IMR-90 (cell line): Measurements from ENCODE around the gene CHDH. TPM values are rescaled to one million over a fixed set of nuclear protein-coding genes. Genes with fewer than 3 reads are reported as not detected.

Experiments
- ATAC-seq: fragments of 200-7000 bp; cut with Tn5 transposase; 2 replicates; pipeline ENCODE4 v1.9.1; 2020; ENCODE audit warnings: low read depth, mild to moderate bottlenecking, moderate library complexity
- BruUV-seq: library from RNA; stranded (reverse); fragments of 400-500 nt; replicated peaks from 2 replicates; lab custom pipeline; 2021; lab: Mats Ljungman, UMichigan
- CTCF ChIA-PET: fragments of 300-600 bp; formaldehyde crosslinking; extraction: SDS; loops from one replicate; lab custom pipeline; 2021; ENCODE audit warnings: antibody characterized with exemption; lab: Yijun Ruan, JAX
- POLR2A ChIA-PET: fragments of 300-600 bp; sonication (Branson Sonifier 250); formaldehyde crosslinking; loops from one replicate; lab custom pipeline; 2022; ENCODE audit warnings: antibody characterized with exemption; ENCODE audit not compliant: unreplicated experiment; lab: Charles Lee
- DNase-seq: peaks from one replicate; pipeline ENCODE4 v3.0.0; 2013
- H2AFZ ChIP-seq: replicated peaks from 2 replicates; pipeline ENCODE3; 2013; ENCODE audit warnings: low read length, mild to moderate bottlenecking; ENCODE audit not compliant: poor library complexity
- H2AK5ac ChIP-seq: 2 replicates; pipeline ENCODE4 v1.6.1; 2013; ENCODE audit warnings: low read depth, low read length, inconsistent platforms
- H2AK9ac ChIP-seq: replicated peaks from 2 replicates; pipeline ENCODE3; 2013; ENCODE audit warnings: mild to moderate bottlenecking, low read depth, low read length, moderate library complexity; ENCODE audit not compliant: poor library complexity
- H2BK120ac ChIP-seq: 2 replicates; pipeline ENCODE4 v1.6.1; 2013; ENCODE audit warnings: low read depth, low read length, inconsistent platforms
- H2BK15ac ChIP-seq: 3 replicates; pipeline ENCODE4 v1.6.1; 2013; ENCODE audit warnings: low read depth, low read length, inconsistent platforms
- H2BK20ac ChIP-seq: 2 replicates; pipeline ENCODE4 v1.6.1; 2013; ENCODE audit warnings: low read depth, mild to moderate bottlenecking, inconsistent platforms, low read length, moderate library complexity
- H2BK5ac ChIP-seq: 2 replicates; pipeline ENCODE4 v1.6.1; 2013; ENCODE audit warnings: mild to moderate bottlenecking, low read depth, low read length, inconsistent platforms; ENCODE audit not compliant: poor library complexity, severe bottlenecking
- H3K14ac ChIP-seq: replicated peaks from 2 replicates; pipeline ENCODE4 v1.6.1; 2013; ENCODE audit warnings: low read depth, low read length, inconsistent platforms
- H3K18ac ChIP-seq: 2 replicates; pipeline ENCODE4 v1.6.1; 2013; ENCODE audit warnings: low read depth, low read length, control low read depth
- H3K23ac ChIP-seq: 2 replicates; pipeline ENCODE4 v1.6.1; 2013; ENCODE audit warnings: low read depth, low read length, inconsistent platforms
- H3K27ac ChIP-seq: 2 replicates; pipeline ENCODE4 v1.5.1; 2013; ENCODE audit warnings: mild to moderate bottlenecking, control low read depth, low read length; ENCODE audit not compliant: insufficient read depth
- H3K27me3 ChIP-seq: 2 replicates; pipeline ENCODE4 v1.6.1; 2013; ENCODE audit warnings: low read length; ENCODE audit not compliant: control insufficient read depth, insufficient read depth
- H3K36me3 ChIP-seq: 2 replicates; pipeline ENCODE4 v1.6.1; 2013; ENCODE audit warnings: low read length, mixed read lengths; ENCODE audit not compliant: control insufficient read depth, insufficient read depth
- H3K4ac ChIP-seq: 2 replicates; pipeline ENCODE4 v1.6.1; 2013; ENCODE audit warnings: low read depth, low read length, inconsistent platforms
- H3K4me1 ChIP-seq: 2 replicates; pipeline ENCODE4 v1.6.1; 2013; ENCODE audit warnings: low read length, mixed read lengths; ENCODE audit not compliant: control insufficient read depth, insufficient read depth
- H3K4me2 ChIP-seq: 2 replicates; pipeline ENCODE4 v1.6.1; 2013; ENCODE audit warnings: low read depth, mild to moderate bottlenecking, control low read depth, low read length, moderate library complexity
- H3K4me3 ChIP-seq: 2 replicates; pipeline ENCODE4 v1.5.1; 2013; ENCODE audit warnings: low read depth, mild to moderate bottlenecking, control low read depth, low read length, moderate library complexity; ENCODE audit not compliant: insufficient read depth
- H3K56ac ChIP-seq: 2 replicates; pipeline ENCODE4 v1.6.1; 2013; ENCODE audit warnings: low read length, inconsistent platforms; ENCODE audit not compliant: insufficient read depth; ENCODE audit errors: extremely low read depth
- H3K79me1 ChIP-seq, 2 experiments: 2 replicates each; pipeline ENCODE4 v1.6.1; 2013; ENCODE audit warnings: low read length in 2 of 2, inconsistent platforms in 1 of 2, low read depth in 1 of 2
- H3K9ac ChIP-seq: 2 replicates; pipeline ENCODE4 v1.6.1; 2013; ENCODE audit warnings: low read depth, low read length, control low read depth
- H3K9me1 ChIP-seq: 2 replicates; pipeline ENCODE4 v1.6.1; 2013; ENCODE audit warnings: low read length, inconsistent platforms; ENCODE audit not compliant: insufficient read depth
- H3K9me3 ChIP-seq: 2 replicates; pipeline ENCODE4 v1.6.1; 2013; ENCODE audit warnings: low read length; ENCODE audit not compliant: control insufficient read depth, insufficient read depth
- H4K20me1 ChIP-seq: 2 replicates; pipeline ENCODE4 v1.6.1; 2013; ENCODE audit warnings: low read length, inconsistent platforms; ENCODE audit not compliant: insufficient read depth
- H4K5ac ChIP-seq: 2 replicates; pipeline ENCODE4 v1.6.1; 2013; ENCODE audit warnings: mild to moderate bottlenecking, low read depth, low read length, control low read depth
- H4K8ac ChIP-seq, 2 experiments: 2 replicates each; pipeline ENCODE4 v1.6.1; 2013; ENCODE audit warnings: low read depth in 2 of 2, low read length in 2 of 2, control low read depth in 1 of 2, inconsistent platforms in 1 of 2
- H4K91ac ChIP-seq: 2 replicates; pipeline ENCODE4 v1.6.1; 2013; ENCODE audit warnings: low read depth, low read length, inconsistent platforms; ENCODE audit not compliant: insufficient read depth
- NFE2L2 ChIP-seq: fragments of 150-350 bp; IDR thresholded peaks from 2 replicates; pipeline ENCODE4 v1.6.1; 2016; ENCODE audit warnings: low read depth, mild to moderate bottlenecking, low read length
- WGBS, 2 experiments: methylation state at CpG; one replicate each; pipeline versions ENCODE4 v1.1.5 to v1.1.7; 2013; ENCODE audit warnings: missing lambda C conversion rate in 2 of 2; ENCODE audit not compliant: insufficient read length in 1 of 2; ENCODE audit errors: extremely low coverage in 2 of 2; 5-methylcytosine and 5-hydroxymethylcytosine counted together
- dilution Hi-C: fragments of 300-500 bp; cut with HindIII; formaldehyde crosslinking; loops from one replicate; pipeline ENCODE4 v1.14.3; 2018; ENCODE audit warnings: low sequenced_read_pairs; ENCODE audit not compliant: unreplicated experiment
- in situ Hi-C: fragments of 300-500 bp; cut with MboI; formaldehyde crosslinking; loops from 3 replicates; pipeline ENCODE4 v1.14.3; 2019; ENCODE audit warnings: low sequenced_read_pairs, inconsistent platforms, mixed read lengths
- intact Hi-C: fragments of 100-400 bp; cut with micrococcal nuclease; formaldehyde crosslinking; loops from 2 replicates; pipeline ENCODE4 v1.10.0; 2022
- polyA plus RNA-seq, 3 experiments: library from polyadenylated mRNA; depleted of rRNA; stranded (reverse); fragments of >200 nt; gene quantifications; 2 replicates each; pipeline ENCODE4 v1.2.3, GENCODE V29; 2012; ENCODE audit warnings: low replicate concordance in 1 of 3
- total RNA-seq: library from RNA; depleted of rRNA; stranded (reverse); fragments of >200 nt; gene quantifications from 2 replicates; pipeline ENCODE4 v1.2.3, GENCODE V29; 2012
- TF ChIP-seq, protein P1 (sequence below): conservative IDR thresholded peaks from 2 replicates; pipeline ENCODE4 v1.5.1; 2012; ENCODE audit warnings: mild to moderate bottlenecking, low read depth, low read length, improper control_type of control experiment

The CHDH gene
- total and polyA plus RNA-seq, 2 of the 4 experiments (the other 2 are of a cell fraction) = under 0.01 to 0.19 TPM

GRCh38 chr3:53845103-53845880 is 927 bp downstream of the CHDH start:
- no peaks in the 10 kb centered on the region for H3K79me1 ChIP-seq
- dilution Hi-C loops = no loop called here
- intact Hi-C loops = no loop called here
- no peak overlapping the region for H2BK120ac ChIP-seq
- H2BK5ac ChIP-seq = no peak overlapping the region
- H3K4me3 ChIP-seq = peak overlapping the region; percentile 42
- no peaks in the 10 kb centered on the region for H3K36me3 ChIP-seq
- H3K4ac ChIP-seq = no peak overlapping the region
- TF ChIP-seq NFE2L2 = no peak
- TF ChIP-seq, protein P1, sequence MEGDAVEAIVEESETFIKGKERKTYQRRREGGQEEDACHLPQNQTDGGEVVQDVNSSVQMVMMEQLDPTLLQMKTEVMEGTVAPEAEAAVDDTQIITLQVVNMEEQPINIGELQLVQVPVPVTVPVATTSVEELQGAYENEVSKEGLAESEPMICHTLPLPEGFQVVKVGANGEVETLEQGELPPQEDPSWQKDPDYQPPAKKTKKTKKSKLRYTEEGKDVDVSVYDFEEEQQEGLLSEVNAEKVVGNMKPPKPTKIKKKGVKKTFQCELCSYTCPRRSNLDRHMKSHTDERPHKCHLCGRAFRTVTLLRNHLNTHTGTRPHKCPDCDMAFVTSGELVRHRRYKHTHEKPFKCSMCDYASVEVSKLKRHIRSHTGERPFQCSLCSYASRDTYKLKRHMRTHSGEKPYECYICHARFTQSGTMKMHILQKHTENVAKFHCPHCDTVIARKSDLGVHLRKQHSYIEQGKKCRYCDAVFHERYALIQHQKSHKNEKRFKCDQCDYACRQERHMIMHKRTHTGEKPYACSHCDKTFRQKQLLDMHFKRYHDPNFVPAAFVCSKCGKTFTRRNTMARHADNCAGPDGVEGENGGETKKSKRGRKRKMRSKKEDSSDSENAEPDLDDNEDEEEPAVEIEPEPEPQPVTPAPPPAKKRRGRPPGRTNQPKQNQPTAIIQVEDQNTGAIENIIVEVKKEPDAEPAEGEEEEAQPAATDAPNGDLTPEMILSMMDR = peak; percentile 11; the same call in 1 of the 2 replicates
- no peaks in the 10 kb centered on the region; the same call in 1 of the 2 replicates for H3K4me1 ChIP-seq
- in situ Hi-C loops = no loop called here
- ATAC-seq = peak; percentile 44
- H3K56ac ChIP-seq = no peak overlapping the region
- H3K27me3 ChIP-seq = peaks cover 58% of the 10 kb centered on the region
- CTCF ChIA-PET = no interaction called here
- DNase-seq = peak; percentile 13
- H2AFZ ChIP-seq = peak overlapping the region; percentile 90
- H3K9me3 ChIP-seq = peaks cover 3% of the 10 kb centered on the region; the same call in 1 of the 2 replicates
- H4K5ac ChIP-seq = no peak overlapping the region
- no peak overlapping the region for H4K91ac ChIP-seq
- no peak overlapping the region for H3K23ac ChIP-seq
- H4K20me1 ChIP-seq = no peaks in the 10 kb centered on the region
- peak overlapping the region; percentile 50 for H2AK9ac ChIP-seq
- H2AK5ac ChIP-seq = no peak overlapping the region
- no peak overlapping the region for H3K27ac ChIP-seq
- H3K14ac ChIP-seq = no peak overlapping the region
- no peak overlapping the region; the same call in 1 of the 2 replicates for H3K9ac ChIP-seq
- H2BK15ac ChIP-seq = no peak overlapping the region
- 26% methylated on average over 15 of the region's 25 CpGs; no CpG with 5 or more reads in 1 of the 2 experiments for WGBS, 2 experiments
- H4K8ac ChIP-seq = no peak overlapping the region
- H3K4me2 ChIP-seq = peak overlapping the region; percentile 63
- H2BK20ac ChIP-seq = no peak overlapping the region
- no peak overlapping the region for H3K18ac ChIP-seq
- no TSS peak for BruUV-seq
- no peaks in the 10 kb centered on the region for H3K9me1 ChIP-seq
- POLR2A ChIA-PET = no interaction called here
